Measurements from ENCODE around the gene RRP8. TPM values are rescaled to one million over a fixed set of nuclear protein-coding genes. Genes with fewer than 3 reads are reported as not detected.

RRP8 gene
- 10 to 100 TPM; 25.0 to 31.5 TPM for total RNA-seq

DNA sequence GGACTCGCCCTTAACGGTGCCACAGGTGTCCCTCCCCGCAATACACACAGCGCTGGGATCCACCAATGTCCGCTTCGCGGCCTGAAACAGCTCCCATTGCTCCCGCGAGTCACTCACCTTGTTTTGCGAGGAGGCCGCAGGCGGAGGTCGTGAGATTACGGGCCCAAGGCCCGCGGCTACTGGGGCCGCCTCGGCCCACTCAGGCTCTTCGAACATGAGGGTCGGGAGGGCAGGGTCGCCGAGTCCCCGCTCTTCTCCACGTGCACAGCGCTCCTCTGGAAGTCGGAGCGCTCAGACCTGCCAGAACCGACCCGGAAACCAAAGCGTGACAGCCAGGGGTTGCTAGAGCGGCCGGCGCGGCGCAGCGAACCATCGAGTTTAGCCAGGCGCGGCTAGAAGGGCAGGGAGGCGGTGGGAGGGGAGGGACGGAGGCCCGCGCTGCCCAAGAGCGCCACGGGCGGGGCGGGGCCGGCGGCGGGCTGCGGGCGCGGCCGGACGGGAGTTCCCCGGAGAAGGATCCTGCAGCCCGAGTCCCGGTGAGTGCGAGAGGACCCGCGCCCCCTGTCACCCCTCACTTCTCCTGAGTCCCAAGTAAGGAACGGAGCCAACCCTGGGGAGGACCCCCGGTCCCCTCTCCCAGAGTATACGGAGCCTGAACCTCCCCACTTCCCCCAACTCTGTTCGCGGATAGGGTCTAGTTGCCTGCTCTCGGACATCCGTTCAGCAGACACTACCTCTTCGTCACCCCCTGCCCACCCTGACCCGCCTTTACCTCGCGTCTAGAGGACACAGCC, at the start of gene RRP8, which contains the start of gene ILK:
TSS of gene RRP8 (minus strand) at position 330 of the 794 bp plus-strand sequence. CDS start at position 216, 114 bp downstream.
TSS of gene ILK (plus strand) at position 488 of the 794 bp plus-strand sequence. CDS start 498 bp downstream, outside the sequence.
- Mint-ChIP-seq H3K27ac (no peak within 1 kb of the TSS), H3K36me3 (ENCODE audit: insufficient read depth in 2 of 2) (peaks cover 7 to 8% of the 10 kb centered on the region in 2 donors), H3K4me3 (no peak within 1 kb of the TSS), H3K27me3 (ENCODE audit: low read depth) (no peaks in the 10 kb centered on the region), H3K4me1 (ENCODE audit: low read depth) (peaks cover 16% of the 10 kb centered on the region), H3K9me3 (no peaks in the 10 kb centered on the region)
- DNase-seq (peak; percentile 91 to 92), ATAC-seq (replicated peaks in 1 of 2) (peak; percentile 84)

DNA sequence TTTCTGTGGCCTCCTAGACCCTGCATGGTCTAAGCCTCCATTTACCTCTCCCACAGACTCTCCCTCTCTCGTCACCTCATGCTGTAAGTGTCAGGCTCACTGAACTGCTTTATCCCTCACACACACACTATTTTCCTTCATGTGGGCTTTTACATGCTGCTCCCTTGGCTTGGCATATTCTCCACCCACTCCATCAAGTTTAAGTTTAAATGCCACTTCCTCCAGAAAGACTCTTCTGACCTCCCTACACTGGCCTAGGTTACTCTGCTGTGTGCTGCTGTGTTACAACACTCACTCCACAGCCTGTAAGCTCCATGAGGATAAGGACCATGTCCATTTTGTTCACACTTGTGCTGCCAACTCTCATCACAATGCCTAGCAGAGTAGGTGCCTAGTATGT, 49.7 kb upstream of the RRP8 start:
- Mint-ChIP-seq H3K9me3 (no peaks in the 10 kb centered on the region), H3K27ac (no peak overlapping the region), H3K36me3 (ENCODE audit: insufficient read depth in 2 of 2) (peaks cover 0 to 3% of the 10 kb centered on the region in 2 donors), H3K4me3 (no peak overlapping the region), H3K4me1 (ENCODE audit: low read depth) (no peaks in the 10 kb centered on the region), H3K27me3 (ENCODE audit: low read depth) (peaks cover 15% of the 10 kb centered on the region)
- DNase-seq (no peak), ATAC-seq (replicated peaks in 1 of 2) (no peak)

DNA sequence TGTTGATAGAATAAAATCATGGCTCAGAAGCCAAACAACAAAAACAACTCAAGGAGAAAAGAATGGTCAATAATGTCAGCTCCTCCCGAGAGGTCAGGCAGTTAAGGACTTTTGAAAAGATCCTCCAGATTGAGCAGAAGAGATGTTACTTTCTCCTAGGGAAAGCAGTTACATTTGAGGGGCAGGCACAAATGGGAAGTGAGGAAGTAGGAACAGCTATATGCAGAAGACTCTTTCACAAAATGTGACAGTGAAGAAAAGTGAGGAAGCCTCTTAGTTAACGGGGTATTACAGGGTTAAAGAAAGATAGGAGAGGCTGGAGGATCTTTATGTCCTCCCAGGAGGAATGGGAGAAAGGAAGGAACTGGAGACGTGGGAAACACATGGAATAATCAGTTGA, 48.8 kb upstream of the RRP8 start:
- Mint-ChIP-seq H3K36me3 (ENCODE audit: insufficient read depth in 2 of 2) (peaks cover 0 to 3% of the 10 kb centered on the region in 2 donors), H3K4me1 (ENCODE audit: low read depth) (no peaks in the 10 kb centered on the region), H3K4me3 (no peak overlapping the region), H3K9me3 (no peaks in the 10 kb centered on the region), H3K27me3 (ENCODE audit: low read depth) (peaks cover 14% of the 10 kb centered on the region), H3K27ac (no peak overlapping the region)
- DNase-seq = no peak
- ATAC-seq (replicated peaks in 1 of 2) = no peak

DNA sequence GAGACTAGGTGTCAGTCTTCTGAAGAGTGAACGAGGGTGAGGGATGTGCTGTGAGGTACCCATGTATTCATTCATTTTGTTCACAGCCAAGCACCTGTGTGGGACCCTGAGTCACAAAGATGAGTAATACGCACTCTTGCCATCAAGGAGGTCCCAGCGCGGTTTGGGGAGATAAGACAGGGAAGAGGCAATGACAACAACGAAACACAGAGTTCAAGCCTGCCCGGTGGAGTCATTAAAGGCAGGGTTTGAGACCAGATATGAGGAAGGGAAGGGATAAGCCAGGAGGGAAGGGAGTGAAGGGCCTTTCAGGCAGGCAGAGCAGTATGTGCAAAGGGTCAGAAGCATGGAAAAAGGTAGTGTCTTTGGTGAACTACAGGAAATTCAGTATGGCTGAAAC, 47.6 kb upstream of the RRP8 start:
- peak; percentile 62 to 77 for ATAC-seq (replicated peaks in 1 of 2)
- peak in 1 of 2 donors; percentile 61 for DNase-seq

DNA sequence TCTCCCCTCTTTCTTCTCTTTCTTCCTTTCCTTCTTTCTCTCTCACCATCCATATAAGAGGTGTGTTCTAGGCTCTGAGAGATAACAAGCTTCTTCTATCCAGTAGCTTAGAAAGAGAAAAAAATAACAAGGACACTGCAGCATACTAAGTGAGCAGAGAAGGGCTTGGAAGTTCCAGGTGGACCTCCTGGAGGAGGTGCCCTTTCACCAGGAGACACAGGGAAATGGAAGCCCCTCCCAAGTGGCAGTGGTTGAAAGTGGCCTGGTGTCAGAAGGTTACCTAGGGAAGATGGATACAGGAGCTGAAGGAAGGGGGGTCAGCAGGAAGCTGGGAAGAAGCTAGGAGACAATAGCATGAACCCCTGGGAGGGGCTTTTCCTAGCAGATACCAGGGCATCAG, 46.7 kb upstream of the RRP8 start:
- no peak for DNase-seq
- Mint-ChIP-seq H3K36me3 (ENCODE audit: insufficient read depth in 2 of 2) (no peaks in the 10 kb centered on the region), H3K27me3 (ENCODE audit: low read depth) (no peaks in the 10 kb centered on the region), H3K4me1 (ENCODE audit: low read depth) (no peaks in the 10 kb centered on the region), H3K27ac (no peak overlapping the region), H3K4me3 (no peak overlapping the region), H3K9me3 (no peaks in the 10 kb centered on the region)
- no peak for ATAC-seq (replicated peaks in 1 of 2)

More for the DNA sequence above, 47.6 kb upstream of the RRP8 start:
- Mint-ChIP-seq H3K36me3 (ENCODE audit: insufficient read depth in 2 of 2) (peaks cover 0 to under 1% of the 10 kb centered on the region in 2 donors), H3K9me3 (no peaks in the 10 kb centered on the region), H3K27me3 (ENCODE audit: low read depth) (peaks cover 2% of the 10 kb centered on the region), H3K4me1 (ENCODE audit: low read depth) (no peaks in the 10 kb centered on the region), H3K27ac (no peak overlapping the region), H3K4me3 (no peak overlapping the region)

DNA sequence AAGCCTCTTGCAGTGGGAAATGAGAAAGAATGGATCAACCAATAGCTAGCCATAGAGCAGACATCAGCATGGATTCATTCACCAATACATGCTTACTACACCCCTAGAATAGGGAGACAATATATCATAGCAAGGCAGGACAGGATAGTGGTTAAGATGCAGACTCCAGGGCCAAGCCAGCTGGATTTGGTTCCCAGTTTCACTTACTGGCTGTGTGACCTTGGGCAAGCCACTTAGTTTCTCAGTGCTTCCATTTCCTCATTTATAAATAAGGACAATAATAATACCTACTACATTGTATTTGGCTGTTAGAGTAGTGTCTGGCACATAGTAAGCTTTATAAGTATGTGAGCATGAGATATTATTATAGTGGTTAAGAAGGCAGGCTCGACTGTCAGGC, 45.1 kb upstream of the RRP8 start:
- H3K27ac Mint-ChIP-seq = no peak overlapping the region
- no peak overlapping the region for H3K4me3 Mint-ChIP-seq
- H3K4me1 Mint-ChIP-seq (ENCODE audit: low read depth) = no peaks in the 10 kb centered on the region
- H3K27me3 Mint-ChIP-seq (ENCODE audit: low read depth) = no peaks in the 10 kb centered on the region
- ATAC-seq (replicated peaks in 1 of 2) = no peak
- H3K36me3 Mint-ChIP-seq (ENCODE audit: insufficient read depth in 2 of 2) = no peaks in the 10 kb centered on the region
- no peaks in the 10 kb centered on the region for H3K9me3 Mint-ChIP-seq
- DNase-seq = no peak

DNA sequence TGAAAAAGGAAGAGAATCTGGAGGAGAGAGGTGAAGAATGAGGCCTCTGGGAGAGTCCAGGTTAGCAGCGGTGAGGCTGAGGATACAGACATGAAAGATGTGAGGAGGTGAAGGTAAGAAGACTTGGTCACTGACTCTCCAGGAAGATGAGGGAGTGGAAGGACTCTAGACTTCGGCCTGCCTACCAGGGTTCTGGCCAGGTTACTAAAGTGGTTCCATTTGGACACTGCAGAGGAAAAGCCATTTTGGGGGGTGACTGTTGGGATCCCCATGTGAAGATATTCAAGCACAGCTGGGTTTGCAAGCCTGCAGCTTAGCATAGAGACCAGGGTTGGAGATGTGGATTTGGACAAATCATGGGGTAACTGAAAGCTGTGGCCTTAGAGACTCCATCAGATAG, 44.4 kb upstream of the RRP8 start:
- Mint-ChIP-seq H3K27ac (no peak overlapping the region), H3K9me3 (no peaks in the 10 kb centered on the region), H3K4me1 (ENCODE audit: low read depth) (no peaks in the 10 kb centered on the region), H3K36me3 (ENCODE audit: insufficient read depth in 2 of 2) (no peaks in the 10 kb centered on the region), H3K27me3 (ENCODE audit: low read depth) (no peaks in the 10 kb centered on the region), H3K4me3 (no peak overlapping the region)
- no peak for DNase-seq
- no peak for ATAC-seq (replicated peaks in 1 of 2)

DNA sequence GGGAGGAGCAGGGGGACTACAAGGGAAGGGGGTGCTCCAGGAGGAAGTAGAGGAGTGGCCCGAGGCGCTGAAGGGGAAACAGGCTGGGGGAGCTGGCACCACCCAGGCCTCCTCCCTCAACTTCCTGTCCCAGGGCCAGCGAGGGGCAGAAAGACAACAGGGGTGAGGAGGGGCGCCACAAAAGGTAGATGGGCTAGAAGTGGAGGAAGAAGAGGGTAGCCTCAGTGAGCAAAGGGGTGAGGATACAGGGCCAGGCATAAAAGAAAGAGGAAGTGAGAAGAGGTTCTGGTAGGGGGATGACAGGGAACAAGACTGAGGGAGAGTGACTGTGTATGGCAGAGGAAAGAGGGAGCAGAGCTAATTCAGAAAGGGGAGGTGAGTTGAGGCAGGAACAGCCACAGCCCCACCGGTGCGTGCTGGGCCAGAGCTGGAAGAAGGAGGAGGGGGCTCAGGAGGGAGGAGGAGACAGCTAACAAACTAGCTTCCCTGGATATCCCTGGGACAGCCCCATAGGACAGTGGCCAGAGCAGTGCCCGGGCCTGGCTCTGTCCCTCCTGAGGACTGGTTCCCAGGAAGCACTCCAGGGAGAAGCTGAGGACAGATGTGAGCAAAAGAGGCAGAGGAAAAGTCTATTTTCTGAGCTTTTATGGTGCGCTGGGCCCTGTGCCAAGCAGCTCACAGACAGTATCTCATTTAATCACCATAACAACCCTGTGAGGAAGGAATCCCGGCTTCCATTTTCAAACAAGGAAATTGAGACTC, 43.7 kb upstream of the RRP8 start:
- no peaks in the 10 kb centered on the region for H3K36me3 Mint-ChIP-seq (ENCODE audit: insufficient read depth in 2 of 2)
- H3K4me1 Mint-ChIP-seq (ENCODE audit: low read depth) = no peaks in the 10 kb centered on the region
- H3K9me3 Mint-ChIP-seq = no peaks in the 10 kb centered on the region
- H3K27me3 Mint-ChIP-seq (ENCODE audit: low read depth) = no peaks in the 10 kb centered on the region
- peak; percentile 51 to 65 for ATAC-seq (replicated peaks in 1 of 2)
- H3K27ac Mint-ChIP-seq = no peak overlapping the region
- DNase-seq = peak; percentile 40 to 58
- no peak overlapping the region for H3K4me3 Mint-ChIP-seq

DNA sequence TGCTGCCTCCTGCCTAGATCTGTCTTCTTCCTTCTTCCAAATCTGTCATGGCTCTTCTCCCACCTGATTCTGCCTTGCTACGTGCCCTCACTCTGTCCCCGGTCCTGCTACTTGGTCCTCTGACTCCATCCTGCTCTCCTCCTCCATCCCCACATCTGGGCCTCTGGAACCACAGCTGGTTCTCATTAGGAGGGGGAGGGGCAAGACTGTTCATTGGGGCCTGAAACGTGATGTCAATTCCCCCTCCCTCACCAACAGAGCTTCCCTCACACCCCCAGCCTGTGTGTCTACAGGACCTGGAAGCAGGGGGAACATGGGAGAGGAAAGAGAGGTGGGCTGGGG, 43.1 kb upstream of the RRP8 start:
- Mint-ChIP-seq H3K36me3 (ENCODE audit: insufficient read depth in 2 of 2) (no peaks in the 10 kb centered on the region), H3K4me3 (no peak overlapping the region), H3K9me3 (no peaks in the 10 kb centered on the region), H3K27me3 (ENCODE audit: low read depth) (no peaks in the 10 kb centered on the region), H3K27ac (no peak overlapping the region), H3K4me1 (ENCODE audit: low read depth) (no peaks in the 10 kb centered on the region)
- peak in 1 of 2 donors; percentile 33 for DNase-seq
- peak in 1 of 2 donors; percentile 8 for ATAC-seq (replicated peaks in 1 of 2)

DNA sequence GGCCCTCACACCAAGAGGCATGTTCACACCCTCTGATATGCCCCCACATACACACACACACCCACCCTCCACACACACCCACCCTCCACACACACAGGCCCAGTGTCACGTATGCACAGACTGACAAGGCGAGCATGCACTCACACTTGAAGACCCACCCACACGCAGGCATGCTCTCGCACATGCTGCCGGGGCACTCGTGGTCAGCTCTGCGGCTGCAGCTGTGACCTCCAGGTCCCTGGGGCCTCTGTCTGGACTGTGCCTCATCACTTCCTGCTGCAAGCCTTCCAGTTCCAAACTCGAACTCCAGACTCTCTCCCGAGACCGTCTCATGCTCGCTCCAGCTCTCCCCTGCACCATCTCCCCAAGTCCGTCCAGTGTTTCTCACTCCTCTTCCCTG, 42.7 kb upstream of the RRP8 start:
- no peaks in the 10 kb centered on the region for H3K9me3 Mint-ChIP-seq
- H3K4me3 Mint-ChIP-seq = no peak overlapping the region
- H3K4me1 Mint-ChIP-seq (ENCODE audit: low read depth) = no peaks in the 10 kb centered on the region
- no peak overlapping the region for H3K27ac Mint-ChIP-seq
- H3K36me3 Mint-ChIP-seq (ENCODE audit: insufficient read depth in 2 of 2) = no peaks in the 10 kb centered on the region
- H3K27me3 Mint-ChIP-seq (ENCODE audit: low read depth) = no peaks in the 10 kb centered on the region
- DNase-seq = no peak
- no peak for ATAC-seq (replicated peaks in 1 of 2)

DNA sequence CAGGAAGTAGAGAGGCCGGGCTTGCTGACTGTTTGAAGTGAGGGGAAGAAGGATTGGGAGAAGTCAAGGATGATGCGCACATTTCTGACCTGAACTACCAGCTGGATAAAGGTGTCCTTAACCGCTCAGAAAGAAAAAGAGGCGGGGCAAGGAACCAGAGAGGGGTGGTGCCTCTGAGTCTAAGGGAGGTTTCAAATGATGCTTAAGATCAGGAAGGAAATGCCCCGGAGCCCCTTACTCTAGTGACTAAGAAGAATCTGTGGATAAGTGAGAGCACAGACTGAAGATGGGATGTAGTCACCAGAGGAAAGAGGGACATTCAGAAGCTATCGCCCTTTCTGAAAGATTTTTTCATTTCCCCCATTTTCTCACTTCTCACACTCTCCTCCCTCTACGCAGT, 39.5 kb upstream of the RRP8 start:
- H3K36me3 Mint-ChIP-seq (ENCODE audit: insufficient read depth in 2 of 2) = no peaks in the 10 kb centered on the region
- peak in 1 of 2 donors; percentile 15 for DNase-seq
- peaks cover 5% of the 10 kb centered on the region for H3K4me1 Mint-ChIP-seq (ENCODE audit: low read depth)
- no peak for ATAC-seq (replicated peaks in 1 of 2)
- no peaks in the 10 kb centered on the region for H3K27me3 Mint-ChIP-seq (ENCODE audit: low read depth)
- no peaks in the 10 kb centered on the region for H3K9me3 Mint-ChIP-seq
- no peak overlapping the region for H3K27ac Mint-ChIP-seq
- H3K4me3 Mint-ChIP-seq = no peak overlapping the region

DNA sequence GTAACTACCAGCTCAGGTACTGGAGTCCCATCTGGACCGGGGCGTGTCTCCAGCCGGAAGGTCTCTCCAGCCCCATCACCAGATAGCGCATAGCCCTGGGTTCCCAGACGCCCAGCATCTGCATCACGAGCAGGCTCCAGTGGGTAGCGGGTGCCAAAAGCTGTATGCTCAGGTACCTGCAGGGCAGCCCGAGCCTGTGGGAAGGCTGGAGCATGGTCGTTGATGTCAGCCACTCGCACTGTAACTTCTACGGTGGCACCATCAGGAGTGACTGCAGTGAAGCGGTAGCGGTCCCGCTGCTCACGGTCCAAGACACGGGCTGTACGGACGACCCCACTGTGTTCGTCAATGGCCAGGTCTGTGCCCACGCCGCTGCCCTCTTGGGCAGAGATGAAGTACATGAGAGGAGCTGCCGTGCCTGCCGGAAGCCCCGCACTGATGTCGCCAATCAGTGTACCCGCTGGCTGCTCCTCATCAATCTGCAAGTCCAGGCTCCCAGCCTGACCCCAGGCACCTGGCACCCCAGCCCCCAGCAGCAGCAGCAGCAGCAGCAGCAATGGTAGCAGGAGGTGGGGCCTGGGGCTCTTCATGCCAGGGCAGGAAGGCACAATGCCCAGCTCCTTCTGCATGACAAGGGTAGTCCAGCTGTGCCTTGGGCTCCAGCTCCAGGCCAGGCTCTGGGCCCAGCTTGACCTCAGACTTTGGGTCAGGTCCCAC, 37.7 kb upstream of the RRP8 start:
- DNase-seq (no peak), ATAC-seq (replicated peaks in 1 of 2) (no peak)
- Mint-ChIP-seq H3K4me1 (ENCODE audit: low read depth) (peaks cover 5% of the 10 kb centered on the region), H3K27ac (no peak overlapping the region), H3K4me3 (no peak overlapping the region), H3K36me3 (ENCODE audit: insufficient read depth in 2 of 2) (no peaks in the 10 kb centered on the region), H3K9me3 (no peaks in the 10 kb centered on the region), H3K27me3 (ENCODE audit: low read depth) (no peaks in the 10 kb centered on the region)
